ENCODE data around the gene NRP1. TPM values are rescaled to one million over a fixed set of nuclear protein-coding genes. Genes with fewer than 3 reads are reported as not detected.

The NRP1 gene
- total RNA-seq, 1 experiment from 2014 or later: 555 TPM

DNA sequence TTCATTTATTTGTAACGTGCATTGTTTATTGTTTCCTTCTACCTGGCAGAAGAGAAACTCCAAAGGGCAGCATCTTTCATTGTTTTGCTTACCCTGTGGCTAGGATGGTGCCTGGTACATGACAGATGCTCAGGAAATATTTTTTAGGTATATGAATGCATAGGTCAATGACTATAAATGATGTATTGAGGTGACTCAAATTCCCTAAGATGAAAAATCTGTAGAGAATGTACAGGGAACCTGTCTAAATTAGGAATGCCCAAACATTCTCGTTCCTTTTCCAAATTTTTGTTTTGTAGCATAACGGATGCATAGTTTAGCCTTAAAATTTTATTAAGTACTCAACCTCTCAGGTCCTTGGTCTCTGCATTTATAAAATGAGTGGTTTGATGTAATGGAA is 71.6 kb downstream of the NRP1 start:
- ChIA-PET POLR2A (ENCODE audit: unreplicated experiment) (interaction anchor here (0.5 to 2.8 kb wide), 7 partner anchors 10 to 1731 kb away, joined by 3 to 41 read pairs (median 4); no protein-coding TSS in a partner anchor), CTCF (interaction anchor here (0.6 to 1.7 kb wide), 3 partner anchors 51 to 106 kb away, joined by 3 to 32 read pairs (median 5); no protein-coding TSS in a partner anchor)
- H2AFZ ChIP-seq (ENCODE audit: low read length): no peak overlapping the region
- TF ChIP-seq EZH2 (IDR thresholded peaks at IDR 0.05; ENCODE audit: low read length, unreplicated experiment): no peak
- TF ChIP-seq EZH2phosphoT487 (IDR thresholded peaks at IDR 0.05; ENCODE audit: borderline replicate concordance, low read length): no peak
- TF ChIP-seq, protein P1, sequence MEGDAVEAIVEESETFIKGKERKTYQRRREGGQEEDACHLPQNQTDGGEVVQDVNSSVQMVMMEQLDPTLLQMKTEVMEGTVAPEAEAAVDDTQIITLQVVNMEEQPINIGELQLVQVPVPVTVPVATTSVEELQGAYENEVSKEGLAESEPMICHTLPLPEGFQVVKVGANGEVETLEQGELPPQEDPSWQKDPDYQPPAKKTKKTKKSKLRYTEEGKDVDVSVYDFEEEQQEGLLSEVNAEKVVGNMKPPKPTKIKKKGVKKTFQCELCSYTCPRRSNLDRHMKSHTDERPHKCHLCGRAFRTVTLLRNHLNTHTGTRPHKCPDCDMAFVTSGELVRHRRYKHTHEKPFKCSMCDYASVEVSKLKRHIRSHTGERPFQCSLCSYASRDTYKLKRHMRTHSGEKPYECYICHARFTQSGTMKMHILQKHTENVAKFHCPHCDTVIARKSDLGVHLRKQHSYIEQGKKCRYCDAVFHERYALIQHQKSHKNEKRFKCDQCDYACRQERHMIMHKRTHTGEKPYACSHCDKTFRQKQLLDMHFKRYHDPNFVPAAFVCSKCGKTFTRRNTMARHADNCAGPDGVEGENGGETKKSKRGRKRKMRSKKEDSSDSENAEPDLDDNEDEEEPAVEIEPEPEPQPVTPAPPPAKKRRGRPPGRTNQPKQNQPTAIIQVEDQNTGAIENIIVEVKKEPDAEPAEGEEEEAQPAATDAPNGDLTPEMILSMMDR (conservative IDR thresholded peaks at IDR 0.05; ENCODE audit: low read depth, low read length): no peak
- peak overlapping the region; percentile 28 for H3K4me3 ChIP-seq (ENCODE audit: low read length)
- no peaks in the 10 kb centered on the region for H4K20me1 ChIP-seq (ENCODE audit: low read length)
- H3F3A ChIP-seq (ENCODE audit: low read length, unreplicated experiment): peaks cover 55% of the 10 kb centered on the region
- peak overlapping the region; percentile 65 for H3K27ac ChIP-seq (ENCODE audit: low read length)
- peak overlapping the region; percentile 69 for H3K9ac ChIP-seq (ENCODE audit: low read length)
- peaks cover 74% of the 10 kb centered on the region for H3K79me2 ChIP-seq (ENCODE audit: low read length)
- BruUV-seq (replicated peaks): no TSS peak
- peaks cover 79% of the 10 kb centered on the region for H3K36me3 ChIP-seq (ENCODE audit: low read depth, low read length)
- peaks cover 80% of the 10 kb centered on the region for H3K4me1 ChIP-seq (ENCODE audit: insufficient read depth, low read length)
- no peaks in the 10 kb centered on the region for H3K27me3 ChIP-seq (ENCODE audit: low read length)
- no peaks in the 10 kb centered on the region for H3K9me2 ChIP-seq (replicated peaks; ENCODE audit: low read length)
- ATAC-seq (no peak), DNase-seq (peak; percentile 91)
- H3K4me2 ChIP-seq (ENCODE audit: low read length): peak overlapping the region; percentile 63
- no peaks in the 10 kb centered on the region for H3K9me3 ChIP-seq (ENCODE audit: low read length)
- intact Hi-C loops (cut with micrococcal nuclease): loop anchor here (5.0 kb wide), 1 partner anchor 1264 kb away; no protein-coding TSS in a partner anchor

DNA sequence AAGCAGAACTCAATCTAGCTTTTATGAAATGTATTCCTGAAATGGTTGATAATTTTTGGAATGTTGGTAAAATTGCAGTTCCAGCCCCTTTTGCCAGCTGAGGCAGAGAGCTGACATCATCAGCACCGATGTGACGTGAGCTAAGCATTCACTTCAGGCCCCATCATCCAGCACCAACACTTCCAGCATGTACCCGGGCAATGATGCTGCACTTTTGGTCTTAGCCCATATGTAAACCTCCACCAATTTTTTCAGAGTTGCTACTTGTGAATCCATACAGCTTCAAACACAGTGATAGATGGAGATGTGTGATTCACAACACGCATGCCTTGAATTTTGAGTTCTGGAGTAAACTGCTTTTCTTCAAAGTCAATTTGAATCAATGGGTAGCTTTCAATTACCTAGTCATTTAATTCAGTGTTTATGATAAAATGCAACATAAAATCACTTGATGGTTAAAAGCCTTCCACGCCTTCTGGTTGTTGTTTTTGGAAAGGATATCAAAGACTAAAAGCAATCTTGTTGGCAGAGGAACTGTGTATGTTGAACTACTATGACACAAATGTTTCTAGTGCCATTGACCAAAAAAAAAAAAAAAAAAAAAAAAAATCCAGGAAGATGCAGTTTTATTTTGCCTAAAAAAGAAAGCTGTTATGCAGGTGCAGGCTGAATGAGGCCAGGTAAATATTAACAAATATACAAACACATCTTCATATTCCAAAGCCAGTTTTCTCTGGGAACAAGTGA is 73.9 kb downstream of the NRP1 start:
- DNase-seq (no peak), ATAC-seq (no peak)
- peaks cover 47% of the 10 kb centered on the region for H3F3A ChIP-seq (ENCODE audit: low read length, unreplicated experiment)
- peaks cover 76% of the 10 kb centered on the region for H3K79me2 ChIP-seq (ENCODE audit: low read length)
- no peaks in the 10 kb centered on the region for H4K20me1 ChIP-seq (ENCODE audit: low read length)
- H3K9me2 ChIP-seq (replicated peaks; ENCODE audit: low read length): no peaks in the 10 kb centered on the region
- H3K36me3 ChIP-seq (ENCODE audit: low read depth, low read length): peaks cover 79% of the 10 kb centered on the region
- no peaks in the 10 kb centered on the region for H3K9me3 ChIP-seq (ENCODE audit: low read length)
- H3K4me1 ChIP-seq (ENCODE audit: insufficient read depth, low read length): peaks cover 84% of the 10 kb centered on the region
- TF ChIP-seq, protein P1 (conservative IDR thresholded peaks at IDR 0.05; ENCODE audit: low read depth, low read length): no peak
- TF ChIP-seq EZH2 (IDR thresholded peaks at IDR 0.05; ENCODE audit: low read length, unreplicated experiment): no peak
- TF ChIP-seq EZH2phosphoT487 (IDR thresholded peaks at IDR 0.05; ENCODE audit: borderline replicate concordance, low read length): no peak
- intact Hi-C loops (cut with micrococcal nuclease): loop anchor here (5.0 kb wide), 1 partner anchor 1267 kb away; no protein-coding TSS in a partner anchor
- peak overlapping the region; percentile 69 for H3K9ac ChIP-seq (ENCODE audit: low read length)
- CTCF ChIA-PET: interaction anchor here (0.6 to 1.7 kb wide), 5 partner anchors 21 to 1248 kb away, joined by 3 to 14 read pairs (median 6); no protein-coding TSS in a partner anchor
- H3K4me2 ChIP-seq (ENCODE audit: low read length): no peak overlapping the region
- H3K4me3 ChIP-seq (ENCODE audit: low read length): no peak overlapping the region
- peak overlapping the region; percentile 65 for H3K27ac ChIP-seq (ENCODE audit: low read length)
- no TSS peak for BruUV-seq (replicated peaks)
- H2AFZ ChIP-seq (ENCODE audit: low read length): no peak overlapping the region
- POLR2A ChIA-PET (ENCODE audit: unreplicated experiment): interaction anchor here (0.5 to 0.9 kb wide), 9 partner anchors 8 to 1892 kb away, joined by 3 to 20 read pairs (median 5); no protein-coding TSS in a partner anchor
- no peaks in the 10 kb centered on the region for H3K27me3 ChIP-seq (ENCODE audit: low read length)

Measured in PC-3 (cell line).